HEK293 (cell line): ENCODE data around the gene TADA2B.

Experiments used
- CTCF ChIP-seq: fragments of 450-650 bp; formaldehyde crosslinking; IDR thresholded peaks from 2 replicates; pipeline ENCODE4 v1.5.1; 2016; ENCODE audit warnings: missing biosample characterization, missing genetic modification characterization
- GLI2 ChIP-seq: fragments of 450-650 bp; formaldehyde crosslinking; IDR thresholded peaks from 2 replicates; pipeline ENCODE4; 2017; ENCODE audit warnings: missing biosample characterization, missing genetic modification characterization, low read depth, borderline replicate concordance
- GLI4 ChIP-seq: fragments of 450-650 bp; formaldehyde crosslinking; IDR thresholded peaks from 2 replicates; pipeline ENCODE4 v1.5.1; 2016; ENCODE audit warnings: missing biosample characterization, missing genetic modification characterization
- GLIS1 ChIP-seq: fragments of 450-650 bp; formaldehyde crosslinking; IDR thresholded peaks from 2 replicates; pipeline ENCODE4 v1.5.1; 2016; ENCODE audit warnings: missing biosample characterization, missing genetic modification characterization
- GLIS2 ChIP-seq: fragments of 450-650 bp; formaldehyde crosslinking; IDR thresholded peaks from 2 replicates; pipeline ENCODE4 v1.5.1; 2016; ENCODE audit warnings: missing biosample characterization, missing genetic modification characterization
- KLF1 ChIP-seq: fragments of 450-650 bp; formaldehyde crosslinking; IDR thresholded peaks from 2 replicates; pipeline ENCODE4 v1.5.1; 2016; ENCODE audit warnings: missing biosample characterization, missing genetic modification characterization
- KLF7 ChIP-seq: fragments of 450-650 bp; formaldehyde crosslinking; IDR thresholded peaks from 2 replicates; pipeline ENCODE4 v1.5.1; 2016; ENCODE audit warnings: missing biosample characterization, missing genetic modification characterization, borderline replicate concordance
- OSR2 ChIP-seq: fragments of 450-650 bp; formaldehyde crosslinking; IDR thresholded peaks from 2 replicates; pipeline ENCODE4 v1.5.1; 2016; ENCODE audit warnings: missing biosample characterization, missing genetic modification characterization
- PRDM10 ChIP-seq: fragments of 450-650 bp; formaldehyde crosslinking; IDR thresholded peaks from 2 replicates; pipeline ENCODE4 v1.5.1; 2016; ENCODE audit warnings: missing biosample characterization, missing genetic modification characterization
- SALL2 ChIP-seq: fragments of 450-650 bp; formaldehyde crosslinking; IDR thresholded peaks from 2 replicates; pipeline ENCODE4 v1.5.0; 2017; ENCODE audit warnings: missing biosample characterization, mild to moderate bottlenecking, missing genetic modification characterization, borderline replicate concordance
- SCRT2 ChIP-seq: fragments of 450-650 bp; formaldehyde crosslinking; IDR thresholded peaks from 2 replicates; pipeline ENCODE4 v1.5.1; 2016; ENCODE audit warnings: missing biosample characterization, missing genetic modification characterization
- TRIM28 ChIP-seq: IDR thresholded peaks from 2 replicates; pipeline ENCODE4 v1.6.1; 2011; ENCODE audit warnings: low read length, control low read depth, borderline replicate concordance
- ZBTB21 ChIP-seq: fragments of 450-650 bp; formaldehyde crosslinking; IDR thresholded peaks from 2 replicates; pipeline ENCODE4 v1.5.1; 2017; ENCODE audit warnings: missing biosample characterization, missing genetic modification characterization
- ZBTB8A ChIP-seq: fragments of 450-650 bp; formaldehyde crosslinking; IDR thresholded peaks from 2 replicates; pipeline ENCODE4 v1.5.1; 2016; ENCODE audit warnings: missing biosample characterization, missing genetic modification characterization
- ZIC2 ChIP-seq: fragments of 450-650 bp; formaldehyde crosslinking; IDR thresholded peaks from 2 replicates; pipeline ENCODE4 v1.5.1; 2016; ENCODE audit warnings: missing biosample characterization, missing genetic modification characterization
- ZNF157 ChIP-seq: fragments of 450-650 bp; formaldehyde crosslinking; IDR thresholded peaks from 2 replicates; pipeline ENCODE4 v1.5.1; 2016; ENCODE audit warnings: missing biosample characterization, missing genetic modification characterization
- ZNF248 ChIP-seq: fragments of 450-650 bp; formaldehyde crosslinking; IDR thresholded peaks from 2 replicates; pipeline ENCODE4 v1.5.1; 2017; ENCODE audit warnings: missing biosample characterization, missing genetic modification characterization
- ZNF26 ChIP-seq: fragments of 450-650 bp; formaldehyde crosslinking; IDR thresholded peaks from 2 replicates; pipeline ENCODE4 v1.5.1; 2016; ENCODE audit warnings: missing biosample characterization, missing genetic modification characterization
- ZNF280D ChIP-seq: fragments of 450-650 bp; formaldehyde crosslinking; IDR thresholded peaks from 2 replicates; pipeline ENCODE4 v1.5.1; 2016; ENCODE audit warnings: missing biosample characterization, missing genetic modification characterization
- ZNF350 ChIP-seq: fragments of 450-650 bp; formaldehyde crosslinking; IDR thresholded peaks from 2 replicates; pipeline ENCODE4 v1.5.0; 2017; ENCODE audit warnings: missing biosample characterization, mild to moderate bottlenecking, missing genetic modification characterization
- ZNF37A ChIP-seq: fragments of 450-650 bp; IDR thresholded peaks from 2 replicates; pipeline ENCODE4 v1.5.1; 2018; ENCODE audit warnings: missing biosample characterization, missing genetic modification characterization
- ZNF561 ChIP-seq: fragments of 450-650 bp; IDR thresholded peaks from 2 replicates; pipeline ENCODE4 v1.5.1; 2018; ENCODE audit warnings: missing biosample characterization, missing genetic modification characterization, borderline replicate concordance
- ZNF596 ChIP-seq: fragments of 450-650 bp; IDR thresholded peaks from 2 replicates; pipeline ENCODE4 v1.5.0; 2018; ENCODE audit warnings: missing biosample characterization, mild to moderate bottlenecking, missing genetic modification characterization, moderate library complexity
- ZNF623 ChIP-seq: fragments of 450-650 bp; formaldehyde crosslinking; IDR thresholded peaks from 2 replicates; pipeline ENCODE4 v1.5.1; 2016; ENCODE audit warnings: missing biosample characterization, missing genetic modification characterization
- ZNF677 ChIP-seq: fragments of 450-650 bp; IDR thresholded peaks from 2 replicates; pipeline ENCODE4 v1.5.0; 2018; ENCODE audit warnings: missing biosample characterization, mild to moderate bottlenecking, missing genetic modification characterization, moderate library complexity
- ZNF701 ChIP-seq: fragments of 450-650 bp; formaldehyde crosslinking; IDR thresholded peaks from 2 replicates; pipeline ENCODE4 v1.5.1; 2016; ENCODE audit warnings: missing biosample characterization, missing genetic modification characterization
- ZNF776 ChIP-seq: fragments of 450-650 bp; formaldehyde crosslinking; IDR thresholded peaks from 2 replicates; pipeline ENCODE4 v1.5.0; 2017; ENCODE audit warnings: missing biosample characterization, missing genetic modification characterization, borderline replicate concordance
- ZNF777 ChIP-seq: fragments of 450-650 bp; formaldehyde crosslinking; IDR thresholded peaks from 2 replicates; pipeline ENCODE4 v1.5.1; 2017; ENCODE audit warnings: missing biosample characterization, missing genetic modification characterization, borderline replicate concordance
- ZSCAN23 ChIP-seq: fragments of 450-650 bp; formaldehyde crosslinking; IDR thresholded peaks from 2 replicates; pipeline ENCODE4 v1.5.1; 2016; ENCODE audit warnings: missing biosample characterization, missing genetic modification characterization

The TADA2B gene

GRCh38 chr4:7043284-7044136 is at the start of gene TADA2B (continued):
- TF ChIP-seq TRIM28 = no peak
- no peak for TF ChIP-seq PRDM10 (tag by site-specific recombination)
- no peak for TF ChIP-seq ZNF350 (tag by site-specific recombination)
- no peak for TF ChIP-seq KLF7 (tag by site-specific recombination)
- no peak for TF ChIP-seq ZSCAN23 (tag by site-specific recombination)
- no peak for TF ChIP-seq GLIS2 (tag by site-specific recombination)
- no peak for TF ChIP-seq ZNF701 (tag by site-specific recombination)
- TF ChIP-seq ZNF777 (tag by site-specific recombination) = no peak; the same call in 1 of the 2 replicates
- no peak for TF ChIP-seq ZNF26 (tag by site-specific recombination)
- no peak for TF ChIP-seq KLF1 (tag by site-specific recombination)
- no peak for TF ChIP-seq ZBTB21 (tag by site-specific recombination)
- TF ChIP-seq ZNF37A (tag by site-specific recombination) = no peak
- no peak for TF ChIP-seq ZNF248
- TF ChIP-seq ZNF677 (tag by site-specific recombination) = no peak
- peak; percentile 88 for TF ChIP-seq SCRT2 (tag by site-specific recombination)
- TF ChIP-seq ZNF280D = no peak
- no peak for TF ChIP-seq OSR2 (tag by site-specific recombination)
- TF ChIP-seq GLI2 (tag by site-specific recombination) = no peak
- no peak for TF ChIP-seq GLIS1
- no peak for TF ChIP-seq ZNF776 (tag by site-specific recombination)
- no peak for TF ChIP-seq SALL2 (tag by site-specific recombination)
- no peak for TF ChIP-seq CTCF (tag by site-specific recombination)
- no peak for TF ChIP-seq ZNF596 (tag by site-specific recombination)
- TF ChIP-seq GLI4 (tag by site-specific recombination) = no peak
- no peak for TF ChIP-seq ZNF561 (tag by site-specific recombination)
- no peak for TF ChIP-seq ZIC2 (tag by site-specific recombination)
- peak; percentile 72 for TF ChIP-seq ZBTB8A (tag by site-specific recombination)
- no peak for TF ChIP-seq ZNF623 (tag by site-specific recombination)
- TF ChIP-seq ZNF157 (tag by site-specific recombination) = no peak
